HG03066 (cell line): ENCODE results near the gene CEP135.
"Not testable (repeated sequence)": the region's sequence is repeated elsewhere in the genome, so short reads cannot be mapped to it uniquely, and the experiment has no call there.

Experiments
- ATAC-seq: cut with Tn5 transposase; IDR thresholded peaks from one replicate; pipeline ENCODE4 v1.9.1; 2021; ENCODE audit warnings: low read depth; ENCODE audit not compliant: unreplicated experiment

CEP135 gene

GRCh38 chr4:56062526-56063145 lies 113.9 kb downstream of the CEP135 start:
- ATAC-seq = no peak

DNA sequence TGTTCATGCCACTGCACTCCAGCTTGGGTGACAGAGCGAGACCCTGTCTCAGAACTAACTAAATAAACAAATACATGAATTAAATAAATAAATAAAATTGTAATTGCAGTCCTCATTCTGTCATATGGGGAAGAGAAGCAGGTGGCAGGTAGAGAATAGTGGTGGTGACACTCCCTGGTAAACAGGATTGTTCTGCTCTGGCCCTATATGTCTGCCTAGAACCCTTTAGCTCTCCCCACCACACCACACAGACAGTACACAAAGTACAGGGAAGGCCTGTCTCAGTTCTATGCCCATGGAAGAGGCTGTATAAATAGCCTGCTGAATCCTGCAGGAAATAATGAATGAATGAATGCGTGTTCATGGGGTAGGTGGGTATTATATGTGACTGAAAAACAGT lies 117.7 kb downstream of the CEP135 start:
- ATAC-seq = no peak

- ATAC-seq = no peak
These were observed 119.1 kb downstream of the CEP135 start for GRCh38 chr4:56067826-56068225.

GRCh38 chr4:56072730-56073129 lies 124.0 kb downstream of the CEP135 start:
- ATAC-seq = not testable (repeated sequence)

DNA sequence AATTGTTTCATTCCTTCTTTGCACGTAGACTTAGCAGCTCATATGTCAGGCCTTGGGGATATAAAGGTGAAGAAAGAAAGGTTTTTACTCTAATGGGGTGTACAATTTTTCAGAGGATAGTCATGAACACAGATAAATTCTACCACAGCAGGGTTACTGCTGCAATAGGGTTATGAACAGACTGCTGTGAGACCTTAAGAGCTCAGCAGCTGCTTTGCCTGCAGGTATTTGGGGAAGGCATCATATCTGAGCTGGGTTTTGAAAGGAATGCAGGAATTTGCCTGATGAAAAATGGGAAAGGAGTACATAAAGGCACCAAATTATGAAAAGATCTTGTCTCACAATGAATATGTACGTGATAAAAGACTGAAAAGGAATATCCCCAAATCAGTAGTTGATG lies 128.9 kb downstream of the CEP135 start:
- ATAC-seq = no peak

DNA sequence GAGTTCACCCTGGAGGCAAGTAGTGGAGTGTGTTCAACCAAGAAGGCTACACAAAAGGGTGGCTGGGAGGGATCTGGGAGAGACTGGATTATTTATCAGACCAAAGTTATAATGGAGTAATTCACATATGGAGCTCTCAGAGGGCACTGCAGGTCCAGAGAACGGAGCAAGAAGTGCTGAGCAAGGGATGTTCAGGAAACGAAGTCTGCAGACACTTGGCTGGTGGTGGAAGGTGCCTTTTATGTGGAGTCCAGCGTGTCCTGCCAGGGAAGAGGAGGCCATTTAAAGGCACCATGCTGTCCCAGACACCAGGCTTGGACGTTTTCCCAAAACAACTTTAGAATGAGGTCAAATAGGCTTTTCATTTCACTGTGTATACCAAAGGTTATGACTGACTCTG lies 130.1 kb downstream of the CEP135 start:
- no peak for ATAC-seq

DNA sequence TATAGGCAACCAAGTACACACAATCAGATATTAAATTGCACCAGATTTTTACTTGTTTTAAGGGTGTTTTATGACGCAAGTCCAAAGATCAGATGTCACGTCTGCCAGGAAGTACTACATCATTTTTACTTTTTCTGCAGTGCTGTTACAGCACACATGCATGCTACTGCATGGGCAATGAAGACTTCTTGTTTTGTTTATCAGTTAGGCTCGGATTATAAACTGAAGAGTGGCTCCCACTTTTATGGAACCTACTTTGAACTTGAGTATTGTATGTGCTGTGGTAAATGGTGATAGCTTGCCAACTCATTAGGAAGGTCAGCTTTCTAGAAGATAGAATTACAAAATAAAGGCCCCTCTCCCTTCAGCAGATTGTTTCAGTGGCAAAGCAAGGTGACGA lies 131.6 kb downstream of the CEP135 start:
- no peak for ATAC-seq

DNA sequence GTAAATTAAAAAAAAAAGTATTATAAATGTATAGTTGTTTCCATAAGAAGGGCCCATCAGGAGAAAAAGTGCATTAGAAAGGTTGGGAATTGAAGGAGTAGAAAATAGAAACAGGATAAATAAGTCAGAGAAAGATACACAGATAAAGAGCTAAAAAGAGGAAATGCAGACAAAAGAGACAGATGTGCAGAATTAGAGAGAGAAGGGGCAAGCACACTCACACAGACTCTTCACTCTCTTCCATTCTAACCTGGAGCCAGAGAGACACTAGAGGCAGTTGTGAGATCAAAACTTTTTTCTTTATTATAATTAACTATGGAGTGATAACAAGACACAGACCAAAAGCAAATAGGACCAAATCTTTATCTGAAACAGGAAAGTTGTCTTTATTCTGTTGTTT lies 134.1 kb downstream of the CEP135 start:
- no peak for ATAC-seq
